DMS153 (cell line): ENCODE data around the gene METTL21C.

Experiments used
- DNase-seq: peaks from one replicate; lab custom pipeline; 2025; lab: John Stamatoyannopoulos, UW

Gene METTL21C

GRCh38 chr13:102697929-102698648, 3.2 kb upstream of the METTL21C start:
- no peak for DNase-seq

- no peak for DNase-seq
These were observed 2.4 kb upstream of the METTL21C start for GRCh38 chr13:102697264-102697663.

- no peak for DNase-seq
These were observed 1.6 kb upstream of the METTL21C start for GRCh38 chr13:102696465-102696864.

- no peak for DNase-seq
These were observed 1.1 kb downstream of the METTL21C start for GRCh38 chr13:102693776-102694175.

GRCh38 chr13:102693250-102693649, 1.6 kb downstream of the METTL21C start:
- no peak for DNase-seq

GRCh38 chr13:102692491-102692826, 2.4 kb downstream of the METTL21C start:
- DNase-seq = no peak

- DNase-seq = no peak
These were observed 4.0 kb downstream of the METTL21C start for GRCh38 chr13:102690883-102691282.

- DNase-seq = no peak
These were observed 6.4 kb downstream of the METTL21C start for GRCh38 chr13:102688306-102688973.

GRCh38 chr13:102687520-102687919, 7.3 kb downstream of the METTL21C start:
- DNase-seq = no peak

- DNase-seq = no peak
These were observed 8.8 kb downstream of the METTL21C start for GRCh38 chr13:102686024-102686423.

- no peak for DNase-seq
These were observed 11.2 kb downstream of the METTL21C start for GRCh38 chr13:102683637-102684036.

GRCh38 chr13:102682727-102683126, 12.1 kb downstream of the METTL21C start:
- no peak for DNase-seq

GRCh38 chr13:102682211-102682610, 12.6 kb downstream of the METTL21C start:
- DNase-seq = no peak

GRCh38 chr13:102680842-102681740, 13.8 kb downstream of the METTL21C start:
- no peak for DNase-seq

- no peak for DNase-seq
These were observed 14.6 kb downstream of the METTL21C start for GRCh38 chr13:102680133-102680717.

- no peak for DNase-seq
These were observed 15.3 kb downstream of the METTL21C start for GRCh38 chr13:102679449-102680132.

GRCh38 chr13:102678339-102679107, 16.3 kb downstream of the METTL21C start:
- DNase-seq = no peak

- DNase-seq = no peak
These were observed 17.7 kb downstream of the METTL21C start for GRCh38 chr13:102677122-102677521.

- no peak for DNase-seq
These were observed 19.7 kb downstream of the METTL21C start for GRCh38 chr13:102675115-102675514.

- DNase-seq = no peak
These were observed 24.7 kb downstream of the METTL21C start for GRCh38 chr13:102670130-102670529.

- no peak for DNase-seq
These were observed 26.9 kb downstream of the METTL21C start for GRCh38 chr13:102667911-102668310.
